ENCODE results near the gene NIF3L1.

The NIF3L1 gene, protein sequence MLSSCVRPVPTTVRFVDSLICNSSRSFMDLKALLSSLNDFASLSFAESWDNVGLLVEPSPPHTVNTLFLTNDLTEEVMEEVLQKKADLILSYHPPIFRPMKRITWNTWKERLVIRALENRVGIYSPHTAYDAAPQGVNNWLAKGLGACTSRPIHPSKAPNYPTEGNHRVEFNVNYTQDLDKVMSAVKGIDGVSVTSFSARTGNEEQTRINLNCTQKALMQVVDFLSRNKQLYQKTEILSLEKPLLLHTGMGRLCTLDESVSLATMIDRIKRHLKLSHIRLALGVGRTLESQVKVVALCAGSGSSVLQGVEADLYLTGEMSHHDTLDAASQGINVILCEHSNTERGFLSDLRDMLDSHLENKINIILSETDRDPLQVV

DNA sequence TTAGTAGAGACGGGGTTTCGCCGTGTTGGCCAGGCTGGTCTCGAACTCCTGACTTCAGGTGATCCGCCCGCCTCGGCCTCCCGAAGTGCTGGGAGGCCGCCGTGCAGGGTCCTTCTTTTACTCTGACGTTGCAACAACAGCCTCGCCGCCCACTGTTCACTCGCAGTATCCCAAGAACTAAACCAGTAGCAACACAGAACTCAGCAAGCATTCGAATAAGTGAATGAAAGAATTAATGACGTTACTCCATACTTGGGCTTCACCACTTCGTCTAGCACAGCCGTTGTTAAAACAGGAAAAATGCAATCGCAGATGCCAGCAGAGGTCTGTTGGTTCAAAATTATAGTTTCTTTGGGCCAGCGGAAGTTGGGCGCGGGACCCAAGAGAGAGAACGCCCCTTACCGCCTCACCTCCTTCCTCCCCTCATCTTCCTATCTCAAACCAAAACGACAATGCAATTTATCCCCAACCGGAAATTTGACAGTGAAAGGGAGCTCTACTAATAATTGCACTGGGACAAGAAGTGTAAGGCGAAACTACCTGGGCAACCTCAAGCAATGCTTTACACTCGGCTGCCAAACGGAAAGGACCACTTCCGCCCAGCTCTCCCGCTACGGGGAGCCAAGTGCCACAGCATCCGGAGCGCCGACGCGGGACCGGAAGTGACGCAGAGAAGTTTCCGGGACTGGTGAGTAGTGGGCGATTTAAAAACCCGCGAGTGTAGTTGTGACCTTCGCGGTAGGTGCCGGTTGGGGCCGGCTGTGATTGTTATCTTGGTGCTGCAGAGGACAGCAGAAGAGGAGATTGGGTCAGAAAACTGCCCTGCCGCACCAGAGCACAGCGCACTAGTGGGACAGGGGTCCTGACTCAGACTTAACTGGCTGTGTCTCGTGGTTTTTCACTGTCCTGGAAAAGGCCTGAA, at the start of gene NIF3L1, which contains the start of gene PPIL3:
NIF3L1 (plus strand) TSS at position 668 of the 922 bp plus-strand sequence. CDS start 2,573 bp downstream, outside the sequence.
PPIL3 (minus strand) TSS at position 374 of the 922 bp plus-strand sequence. CDS start 1,462 bp downstream, outside the sequence.
- peak; percentile 97 for DNase-seq

DNA sequence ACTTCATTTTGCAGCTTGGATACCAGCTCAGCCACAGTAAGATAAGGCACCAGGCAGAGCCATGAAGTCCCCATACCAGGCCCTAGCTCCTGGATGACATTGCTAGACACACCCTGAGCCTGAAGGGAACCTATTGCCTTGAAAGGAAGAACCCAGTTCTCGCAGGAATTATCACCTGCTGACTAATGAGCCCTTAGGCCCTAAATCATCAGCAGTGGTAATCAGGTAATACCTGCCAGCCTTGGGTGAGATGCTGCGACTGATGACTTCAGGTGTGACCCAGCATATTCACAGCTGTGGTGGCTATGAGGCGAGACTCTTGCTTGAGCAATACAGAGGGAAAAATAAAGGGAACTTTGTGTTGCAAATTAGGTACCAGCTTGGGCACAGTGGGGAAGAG, 49.7 kb upstream of the NIF3L1 start:
- DNase-seq, result no peak

DNA sequence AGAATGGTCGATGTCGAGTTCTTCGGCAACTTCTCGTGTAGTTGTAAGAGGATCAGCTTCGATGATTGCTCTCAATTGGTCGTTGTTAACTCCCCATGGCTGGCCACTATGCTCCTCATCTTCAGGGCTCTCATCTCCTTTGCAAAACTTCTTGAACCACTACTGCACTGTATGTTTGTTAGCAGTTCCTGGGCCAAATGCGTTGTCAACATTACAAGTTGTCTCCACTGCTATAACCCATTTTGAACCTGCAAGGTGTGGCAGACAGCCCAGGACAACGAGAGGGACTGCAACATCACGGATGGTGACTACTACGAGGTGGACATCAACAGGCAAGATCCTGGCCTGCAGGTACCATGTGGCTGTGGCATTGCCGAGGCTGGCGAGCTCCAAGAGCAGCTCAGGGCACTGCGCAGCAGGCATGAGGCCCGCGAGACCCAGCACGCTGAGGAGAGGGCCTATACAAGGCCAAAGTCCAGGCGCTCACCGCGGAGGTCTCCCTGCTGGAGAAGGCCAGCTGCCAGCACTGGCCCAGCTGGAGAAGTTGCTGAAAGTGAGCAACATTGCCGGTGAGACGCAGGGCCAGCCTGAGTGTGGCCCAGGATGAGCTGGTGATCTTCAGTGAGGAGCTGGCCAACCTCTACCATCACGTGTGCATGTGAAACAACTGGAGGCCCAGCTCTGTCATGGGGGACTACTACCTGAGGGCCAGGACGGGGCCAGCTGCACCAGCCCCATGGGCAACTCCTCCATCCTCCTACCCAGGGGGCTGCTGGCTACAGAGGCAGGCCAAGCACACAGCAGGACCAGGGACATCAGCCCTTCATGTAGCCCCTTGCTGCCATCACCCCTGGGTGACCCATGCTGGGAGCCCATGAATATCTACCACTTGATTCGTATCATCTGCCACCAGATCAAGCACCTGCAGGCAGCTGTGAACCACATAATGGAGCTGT, 44.9 kb upstream of the NIF3L1 start:
- no peak for DNase-seq

DNA sequence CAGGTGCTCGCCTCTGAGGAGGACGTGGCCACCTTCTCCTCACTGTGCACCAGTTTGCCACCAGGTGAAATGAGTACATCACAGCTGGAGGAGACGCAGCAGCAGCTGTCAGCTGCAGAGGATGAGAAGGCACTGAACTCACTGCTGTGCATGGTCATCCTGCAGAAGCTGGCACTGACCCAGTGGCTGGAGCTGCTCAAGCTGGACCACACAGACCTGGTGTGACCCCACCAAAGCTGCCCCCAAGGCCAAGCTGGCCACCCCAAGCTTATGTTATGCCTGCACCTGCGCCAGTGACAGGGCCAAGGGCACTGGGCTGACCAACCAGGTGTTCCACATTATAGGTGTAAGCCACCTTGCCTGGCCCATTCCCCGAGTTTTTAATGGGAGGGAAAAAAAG, 44.0 kb upstream of the NIF3L1 start:
- no peak for DNase-seq

DNA sequence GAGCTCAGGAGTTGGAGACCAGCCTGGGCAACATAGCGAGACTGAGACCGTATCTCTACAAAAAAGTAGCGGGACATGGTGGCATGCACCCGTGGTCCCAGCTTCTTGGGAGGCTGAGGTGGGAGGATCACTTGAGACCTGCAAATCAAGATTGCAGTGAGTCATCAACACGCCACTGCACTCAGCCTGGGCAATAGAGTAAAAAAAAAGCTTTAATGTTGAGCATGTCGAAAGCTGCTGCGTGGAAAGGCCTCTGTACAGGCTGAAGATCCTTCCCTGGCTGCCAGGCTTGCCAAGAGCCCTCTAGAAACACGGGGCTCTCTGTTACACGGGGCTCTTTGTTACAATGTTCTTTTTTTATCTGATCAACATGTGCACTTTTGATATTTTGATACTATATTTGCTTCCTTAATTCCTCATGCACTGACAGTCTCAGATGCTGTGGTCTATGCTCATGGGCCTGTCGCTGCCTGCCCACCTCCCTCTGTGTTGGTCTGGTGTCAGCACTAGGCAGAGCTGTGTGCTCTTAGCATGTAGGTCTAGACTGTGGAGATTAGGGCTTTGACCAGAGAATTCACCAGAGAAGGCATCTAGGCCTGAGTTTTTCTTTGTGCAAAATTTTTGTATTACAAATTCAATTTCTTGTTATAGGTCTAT, 43.4 kb upstream of the NIF3L1 start:
- no peak for DNase-seq

DNA sequence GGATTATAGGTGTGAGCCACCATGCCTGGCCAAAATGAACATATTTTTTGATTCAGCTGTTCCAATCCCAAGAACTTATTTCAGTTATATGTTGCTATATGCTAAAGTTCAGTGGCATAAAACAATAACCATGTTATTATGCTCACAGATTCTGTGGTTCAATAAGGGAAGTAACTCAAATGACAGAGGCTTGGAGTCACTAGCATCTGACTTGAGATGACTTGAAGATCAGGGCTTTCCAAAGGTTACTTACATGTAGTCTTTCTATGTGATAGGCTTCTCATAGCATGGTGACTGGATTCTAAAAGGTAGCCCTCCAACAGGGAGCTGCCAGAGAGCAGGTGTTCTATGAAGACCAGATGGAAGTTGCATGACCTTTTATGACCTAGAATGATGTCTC, 41.9 kb upstream of the NIF3L1 start:
- no peak for DNase-seq

DNA sequence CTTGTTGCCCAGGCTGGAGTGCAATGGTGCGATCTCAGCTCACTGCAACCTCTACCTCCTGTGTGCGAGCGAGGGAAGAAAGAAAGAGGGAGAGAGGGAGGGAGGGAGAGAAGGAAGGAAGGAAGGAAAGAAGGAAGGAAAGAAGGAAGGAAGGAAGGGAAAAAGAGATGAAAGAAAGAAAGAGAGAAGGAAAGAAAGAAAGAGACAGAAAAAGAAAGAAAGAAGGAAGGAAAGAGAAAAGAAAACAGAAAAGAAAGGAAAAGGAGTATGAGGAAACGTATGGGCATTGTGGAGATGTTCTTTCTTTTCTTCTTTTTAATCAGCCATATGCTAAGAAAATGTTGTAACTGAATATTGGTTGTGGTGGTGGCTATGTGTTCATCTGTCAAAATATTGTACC, 41.2 kb upstream of the NIF3L1 start:
- no peak for DNase-seq

DNA sequence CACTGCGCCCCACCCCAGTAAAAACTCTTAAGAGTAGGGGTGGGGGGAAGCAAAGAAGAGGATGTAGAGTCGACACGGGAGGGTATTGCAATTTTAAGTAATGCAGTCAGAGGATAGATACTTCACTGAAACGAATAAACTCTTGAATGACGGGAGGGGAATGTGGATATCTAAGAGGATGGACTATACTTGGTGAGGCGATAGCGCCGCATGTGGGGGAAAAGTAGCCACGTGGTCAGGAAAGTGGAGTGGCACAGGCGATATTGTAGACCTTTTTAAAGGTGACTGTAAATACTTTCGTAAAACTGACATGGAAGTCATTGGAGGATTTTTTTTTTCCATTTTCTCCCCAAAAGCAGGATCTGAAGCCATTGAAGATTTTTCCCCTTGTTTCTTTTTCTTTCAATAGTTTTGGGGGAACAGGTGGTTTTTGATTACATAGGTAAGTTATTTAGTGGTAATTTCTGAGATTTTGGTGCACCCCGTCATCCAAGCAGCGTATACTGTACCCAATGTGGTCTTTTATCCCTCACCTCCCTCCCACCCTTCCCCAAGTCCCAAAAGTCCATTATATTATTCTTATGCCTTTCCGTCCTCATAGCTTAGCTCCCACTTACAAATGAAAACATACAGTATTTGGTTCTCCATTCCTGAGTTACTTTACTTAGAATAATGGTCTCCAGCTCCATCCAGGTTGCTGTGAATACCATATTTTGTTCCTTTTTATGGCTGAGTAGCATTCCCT, 38.5 kb upstream of the NIF3L1 start:
- DNase-seq, result no peak

DNA sequence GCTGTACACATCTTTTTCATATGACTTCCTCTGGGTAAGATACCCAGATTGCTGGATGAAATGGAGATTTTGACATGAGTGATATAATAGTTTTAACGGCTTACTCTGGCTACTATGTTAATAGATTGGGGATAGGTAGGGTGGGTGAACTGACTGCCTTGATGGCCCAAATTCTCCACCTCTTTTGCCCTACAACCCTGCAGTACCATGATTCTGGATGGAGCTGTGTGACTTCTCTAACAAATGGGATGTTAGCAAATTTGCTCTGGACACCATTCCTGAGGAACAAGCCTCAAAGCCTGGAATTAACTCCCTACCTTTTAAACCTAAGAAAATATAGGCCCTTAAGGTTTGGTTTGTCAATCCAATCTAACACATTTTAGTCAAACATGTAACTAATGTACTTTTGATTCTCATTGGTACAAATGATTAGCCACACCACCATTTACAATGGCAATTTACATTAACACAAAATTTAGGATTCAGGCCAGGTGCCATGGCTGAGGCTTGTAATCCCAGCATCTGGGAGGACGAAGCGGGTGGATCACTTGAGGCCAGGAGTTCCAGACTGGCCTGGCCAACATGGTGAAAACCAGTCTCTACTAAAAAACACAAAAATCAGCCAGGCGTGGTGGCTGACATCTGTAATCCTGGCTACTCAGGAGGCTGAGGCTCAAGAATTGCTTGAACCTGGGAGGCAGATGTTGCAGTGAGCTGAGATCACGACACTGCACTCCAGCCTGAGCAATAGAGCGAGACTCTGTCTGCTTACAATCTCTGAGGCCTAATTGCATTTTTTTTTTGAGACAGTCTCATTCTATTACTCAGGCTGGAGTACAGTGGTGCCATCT, 37.5 kb upstream of the NIF3L1 start:
- DNase-seq, result no peak

DNA sequence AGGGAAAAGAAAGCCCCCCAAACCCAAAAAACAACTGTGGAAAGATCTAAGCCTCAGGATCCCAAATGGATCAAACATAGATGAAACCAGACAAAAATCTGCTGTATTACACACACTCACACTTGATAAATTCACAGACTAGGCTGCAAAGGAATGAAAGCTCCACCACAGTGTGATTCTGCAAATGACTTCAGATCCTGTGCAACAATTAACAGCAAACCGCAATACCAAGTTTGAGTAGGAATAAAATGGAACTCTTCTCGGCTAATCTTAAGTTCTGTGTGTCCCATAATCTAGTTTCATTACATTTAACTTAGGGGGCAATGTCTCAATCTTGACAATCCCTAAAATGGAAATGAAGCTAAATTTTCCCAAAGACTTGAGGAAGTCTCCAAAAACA, 36.6 kb upstream of the NIF3L1 start:
- DNase-seq, result no peak

DNA sequence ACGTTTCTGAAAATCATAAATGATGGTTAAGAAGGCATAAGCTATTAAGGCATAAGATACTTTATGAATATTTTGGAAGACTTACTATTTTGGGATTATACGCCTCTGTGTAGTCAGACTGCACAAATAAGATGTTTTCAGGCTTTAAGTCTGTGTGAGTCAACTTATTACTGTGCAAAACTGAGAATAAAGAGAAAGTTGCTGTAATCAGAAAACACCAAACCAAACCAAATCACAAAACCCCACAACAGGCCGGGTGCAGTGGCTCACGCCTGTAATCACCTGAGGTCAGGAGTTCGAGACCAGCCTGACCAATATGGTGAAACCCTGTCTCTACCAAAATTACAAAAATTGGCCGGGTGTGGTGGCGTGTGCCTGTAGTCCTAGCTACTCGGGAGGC, 32.4 kb upstream of the NIF3L1 start:
- DNase-seq, result no peak

DNA sequence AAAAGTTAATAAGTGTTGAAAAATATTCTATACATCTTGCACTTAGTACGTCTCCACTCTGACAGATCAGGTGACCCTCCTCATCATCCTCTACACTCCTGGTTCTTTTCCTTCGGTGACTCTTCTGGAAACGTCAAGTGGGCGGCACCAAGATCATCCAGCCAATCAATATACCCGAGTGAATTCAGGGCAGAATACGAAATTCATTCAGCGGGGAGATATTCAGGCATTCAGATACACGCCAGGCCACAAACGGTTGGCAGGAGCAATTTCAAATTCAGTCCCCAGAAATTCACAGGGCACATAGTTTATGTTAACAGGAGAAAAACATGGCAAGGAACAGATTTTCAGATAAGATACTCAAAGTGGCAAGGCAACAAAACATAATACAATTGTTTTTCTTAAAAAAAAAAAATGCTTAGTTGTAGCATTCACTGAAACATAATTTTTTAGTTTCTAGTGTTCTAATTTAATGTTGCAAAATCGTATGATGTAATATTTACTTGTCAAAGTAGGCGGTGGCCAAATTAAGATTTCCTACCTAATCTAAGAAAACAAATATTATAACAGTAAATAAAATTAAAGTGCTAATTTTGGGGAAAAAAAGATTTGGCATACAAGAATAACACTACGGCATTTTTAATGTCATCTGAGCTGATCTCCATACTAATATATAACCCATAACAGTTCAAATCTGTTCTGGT, 28.9 kb upstream of the NIF3L1 start:
- DNase-seq, result no peak

DNA sequence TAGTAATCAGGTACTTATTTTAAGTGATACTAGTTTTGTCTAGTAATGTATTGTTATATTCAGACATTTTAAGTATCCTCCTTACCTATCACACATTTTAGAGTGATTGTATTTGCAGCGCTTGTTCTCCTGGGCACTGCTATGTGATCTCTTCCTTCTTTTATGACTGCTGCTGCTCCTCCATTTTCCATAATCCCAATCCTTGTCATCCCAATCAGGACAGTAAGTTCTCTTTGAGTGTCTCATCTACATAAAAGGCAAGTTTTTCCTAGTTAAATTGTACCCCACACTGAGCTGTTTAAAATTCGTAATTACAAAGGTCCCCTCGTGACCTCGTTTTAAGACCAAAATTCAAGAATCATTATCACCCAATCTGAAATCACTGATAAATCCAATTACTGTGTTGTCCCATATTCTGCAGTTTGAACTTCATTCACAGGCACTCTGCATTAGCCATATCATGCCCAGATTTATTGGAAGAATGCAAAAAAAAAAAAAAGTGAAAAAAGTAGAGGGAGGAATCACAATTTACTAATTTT, 27.5 kb upstream of the NIF3L1 start:
- DNase-seq, result no peak

DNA sequence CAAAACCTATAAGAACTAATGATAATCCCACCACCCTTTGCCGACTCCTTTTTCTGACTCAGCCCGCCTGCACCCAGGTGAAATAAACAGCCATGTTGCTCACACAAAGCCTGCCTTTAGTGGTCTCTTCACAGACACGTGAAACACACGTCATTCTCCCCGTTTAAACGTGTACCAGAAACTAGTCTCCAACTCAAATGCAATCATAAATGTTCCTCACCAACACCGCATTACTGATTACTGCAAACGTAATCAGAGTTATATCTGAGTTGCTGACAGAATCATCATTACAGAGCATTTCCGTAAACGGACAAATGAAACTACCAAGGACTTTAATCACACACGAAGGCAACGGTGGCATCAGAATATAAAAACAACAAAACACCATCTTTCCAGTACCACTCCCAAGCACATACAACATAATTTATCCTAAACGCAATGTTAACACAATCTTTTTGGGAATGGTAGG, 26.6 kb upstream of the NIF3L1 start:
- DNase-seq, result no peak

DNA sequence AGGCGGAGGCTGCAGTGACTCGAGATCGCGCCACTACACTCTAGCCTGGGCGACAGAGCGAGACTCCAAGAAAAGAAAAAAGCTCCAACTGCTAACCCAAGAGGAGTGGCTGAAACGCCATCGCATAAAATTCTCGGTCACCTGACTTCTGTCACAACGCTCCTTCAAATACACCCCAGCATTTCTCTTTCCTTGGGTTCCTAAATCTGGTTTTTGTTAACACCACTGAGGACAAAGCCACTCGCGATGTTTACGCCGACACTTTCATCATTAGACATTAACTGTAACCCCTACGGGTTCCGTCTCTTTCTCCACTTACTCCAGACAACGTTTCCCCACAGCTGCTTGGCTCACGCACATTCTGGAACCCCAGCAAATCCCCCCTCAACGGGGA, 25.4 kb upstream of the NIF3L1 start:
- no peak for DNase-seq

DNA sequence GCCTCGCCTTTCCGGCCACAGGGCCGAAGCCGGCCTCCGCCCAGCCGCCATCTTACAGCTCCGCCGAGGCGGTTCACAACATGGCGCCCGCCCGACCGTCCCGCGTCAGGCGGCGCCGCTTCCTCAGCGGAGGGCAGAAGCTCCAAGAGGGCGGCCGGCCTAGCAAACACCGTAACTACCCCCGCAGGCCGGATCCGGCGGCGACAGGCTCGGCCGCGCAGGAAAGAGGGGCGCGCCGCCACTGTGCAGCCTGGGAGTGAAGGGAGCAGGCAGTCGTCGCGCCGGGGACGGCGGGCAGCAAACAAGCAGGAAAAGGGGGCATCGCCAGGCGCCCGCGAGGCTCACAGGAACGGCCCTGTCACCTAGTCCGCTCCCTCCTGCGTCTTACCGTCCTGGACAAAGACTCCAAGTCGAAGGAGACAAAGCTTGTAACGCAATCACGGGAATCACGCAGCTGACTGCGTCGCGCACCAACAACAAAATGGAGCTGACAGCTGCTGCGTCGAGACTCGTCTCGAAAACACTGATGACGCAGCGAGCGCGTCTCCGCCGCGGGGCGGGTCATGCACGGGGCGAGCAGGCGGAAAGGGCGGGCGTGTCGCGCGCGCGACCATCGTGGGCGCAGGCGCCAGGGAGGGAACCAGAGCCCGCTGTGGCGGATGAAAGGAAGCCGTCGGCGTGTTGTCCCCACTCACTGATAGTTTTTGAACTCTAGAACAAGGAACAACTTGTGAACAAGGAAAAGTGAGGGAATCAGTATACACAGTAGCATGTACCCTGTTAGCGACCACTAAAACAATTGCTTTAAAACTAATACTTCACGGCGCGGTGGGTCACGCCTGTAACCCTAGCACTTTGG, 24.8 kb upstream of the NIF3L1 start, which contains the start of gene CLK1:
CLK1 (minus strand) TSS at position 483 of the 859 bp plus-strand sequence. CDS start 2,796 bp downstream, outside the sequence.
- peak; percentile 95 for DNase-seq

DNA sequence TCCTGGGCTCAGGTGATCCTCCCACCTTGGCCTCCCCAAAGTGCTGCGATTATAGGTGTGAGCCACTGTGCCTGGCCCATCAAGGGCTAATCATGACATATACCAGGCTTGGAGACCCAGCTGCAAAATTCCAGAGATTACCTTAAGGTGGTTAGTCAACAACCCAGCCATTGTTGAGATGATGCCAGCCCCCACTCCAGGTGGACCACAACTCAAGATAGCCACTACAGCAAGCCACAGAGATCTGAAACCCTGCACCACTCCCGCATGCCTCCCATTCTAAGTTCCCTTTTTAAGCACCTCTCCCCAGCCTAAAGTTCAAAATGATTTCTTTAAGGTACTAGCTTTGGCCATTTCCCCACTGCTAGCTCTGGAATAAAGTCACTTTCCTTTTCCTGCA, 20.2 kb upstream of the NIF3L1 start:
- DNase-seq, result no peak

DNA sequence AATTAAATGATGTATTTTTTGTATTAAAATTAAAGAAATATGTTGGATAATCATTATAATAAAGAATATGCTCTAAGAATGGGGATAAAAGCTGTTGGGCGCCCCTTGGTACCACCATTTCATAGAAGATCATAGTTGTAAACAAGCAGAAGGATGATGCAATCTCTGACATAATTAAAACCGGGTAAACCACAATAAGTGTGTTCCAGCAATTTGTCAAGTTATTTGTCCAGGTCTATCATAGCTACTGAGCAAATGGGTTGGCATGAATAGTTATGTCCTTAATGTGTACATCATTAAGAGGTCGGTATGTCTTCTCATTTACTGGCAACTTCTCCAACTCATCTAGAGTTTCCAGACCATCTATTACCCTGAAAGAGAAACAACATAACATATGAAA, 18.0 kb upstream of the NIF3L1 start:
- DNase-seq, result no peak
